Neural cell (in vitro differentiated cells): ENCODE data around the gene SCGB1C2. TPM values are rescaled to one million over a fixed set of nuclear protein-coding genes. Genes with fewer than 3 reads are reported as not detected.

Experiments used
- H2AFZ ChIP-seq: fragments of 200-600, 300-800 bp; sonication (generic), shearing (Covaris generic); 2 replicates; pipeline ENCODE4 v1.6.0; 2014; ENCODE audit warnings: low read depth, mild to moderate bottlenecking, antibody characterized with exemption, low read length, moderate library complexity
- H3F3A ChIP-seq: fragments of 200-600 bp; shearing (Covaris generic); 2 replicates; pipeline ENCODE4 v1.6.1; 2016; ENCODE audit warnings: mild to moderate bottlenecking, moderate library complexity, mixed read lengths, antibody characterized with exemption, low read length; ENCODE audit not compliant: insufficient read depth, poor library complexity, severe bottlenecking
- H3K27ac ChIP-seq: fragments of 200-600, 300-800 bp; sonication (generic), shearing (Covaris generic); 2 replicates; pipeline ENCODE4 v1.5.1; 2014; ENCODE audit warnings: mild to moderate bottlenecking, low read length, moderate library complexity
- H3K27me3 ChIP-seq: fragments of 300-800, 200-600 bp; sonication (generic), shearing (Covaris generic); 2 replicates; pipeline ENCODE4 v1.6.0; 2014; ENCODE audit warnings: mild to moderate bottlenecking, low read depth, low read length, moderate library complexity; ENCODE audit not compliant: insufficient read depth
- H3K36me3 ChIP-seq: fragments of 300-800, 200-600 bp; sonication (generic), shearing (Covaris generic); 2 replicates; pipeline ENCODE4 v1.5.1; 2014; ENCODE audit warnings: mild to moderate bottlenecking, antibody characterized with exemption, low read length, moderate library complexity; ENCODE audit not compliant: insufficient read depth
- H3K4me2 ChIP-seq: fragments of 300-800, 200-600 bp; sonication (generic), shearing (Covaris generic); 2 replicates; pipeline ENCODE4 v1.6.0; 2014; ENCODE audit warnings: mild to moderate bottlenecking, low read length
- H3K4me3 ChIP-seq: fragments of 300-800, 200-600 bp; sonication (generic), shearing (Covaris generic); 2 replicates; pipeline ENCODE4 v1.5.1; 2014; ENCODE audit warnings: mild to moderate bottlenecking, low read length, moderate library complexity
- H3K79me2 ChIP-seq: fragments of 200-600 bp; shearing (Covaris generic); replicated peaks from 2 replicates; pipeline ENCODE4 v1.6.0; 2014; ENCODE audit warnings: mild to moderate bottlenecking, low read length, moderate library complexity; ENCODE audit not compliant: insufficient read depth
- H3K9ac ChIP-seq: fragments of 300-800, 200-600 bp; sonication (generic), shearing (Covaris generic); 2 replicates; pipeline ENCODE4 v1.6.1; 2016; ENCODE audit warnings: mild to moderate bottlenecking, low read length, mixed read lengths
- H3K9me2 ChIP-seq: fragments of 200-600 bp; shearing (Covaris generic); 2 replicates; pipeline ENCODE4 v1.6.1; 2016; ENCODE audit warnings: mild to moderate bottlenecking, low read length, mixed read lengths; ENCODE audit not compliant: insufficient read depth
- H3K9me3 ChIP-seq: fragments of 200-600, 300-800 bp; sonication (generic), shearing (Covaris generic); 2 replicates; pipeline ENCODE4 v1.6.1; 2016; ENCODE audit warnings: mild to moderate bottlenecking, mixed run types, low read length, moderate library complexity, mixed read lengths
- H4K20me1 ChIP-seq: fragments of 200-600 bp; shearing (Covaris generic); 2 replicates; pipeline ENCODE4 v1.6.1; 2016; ENCODE audit warnings: mild to moderate bottlenecking, mixed run types; ENCODE audit not compliant: insufficient read depth
- EP300 ChIP-seq: fragments of 450-650 bp; conservative IDR thresholded peaks from 2 replicates; pipeline ENCODE4 v1.6.1; 2014; ENCODE audit warnings: antibody characterized with exemption, mild to moderate bottlenecking, moderate library complexity; ENCODE audit not compliant: poor library complexity, severe bottlenecking
- EZH2 ChIP-seq: fragments of 200-600, 300-800 bp; shearing (Covaris generic), sonication (generic); IDR thresholded peaks from 2 replicates; pipeline ENCODE4 v1.6.1; 2014; ENCODE audit warnings: antibody characterized with exemption, low read length, borderline replicate concordance, mild to moderate bottlenecking; ENCODE audit not compliant: insufficient read depth, poor library complexity, severe bottlenecking
- MXI1 ChIP-seq: fragments of 450-650 bp; conservative IDR thresholded peaks from 2 replicates; pipeline ENCODE4 v1.6.1; 2014; ENCODE audit warnings: antibody characterized with exemption, mild to moderate bottlenecking; ENCODE audit not compliant: poor library complexity, severe bottlenecking
- POLR2AphosphoS5 ChIP-seq: IDR thresholded peaks from 2 replicates; pipeline ENCODE4 v1.6.1; 2012
- RAD21 ChIP-seq: fragments of 450-650 bp; conservative IDR thresholded peaks from 2 replicates; pipeline ENCODE4 v1.6.1; 2014; ENCODE audit warnings: antibody characterized with exemption, mild to moderate bottlenecking, moderate library complexity
- REST ChIP-seq: IDR thresholded peaks from 2 replicates; pipeline ENCODE4 v1.6.1; 2012; ENCODE audit warnings: borderline replicate concordance
- SMC3 ChIP-seq: fragments of 450-650 bp; conservative IDR thresholded peaks from 2 replicates; pipeline ENCODE4 v1.6.1; 2014; ENCODE audit warnings: antibody characterized with exemption, mild to moderate bottlenecking, moderate library complexity; ENCODE audit not compliant: poor library complexity
- TAF1 ChIP-seq: IDR thresholded peaks from 2 replicates; pipeline ENCODE4 v1.6.1; 2012; ENCODE audit warnings: low read depth
- polyA plus RNA-seq: library from polyadenylated mRNA; depleted of rRNA; stranded (reverse); fragments of >200 nt; gene quantifications from 2 replicates; pipeline ENCODE4 v1.2.3, GENCODE V29; 2014
- TF ChIP-seq, protein P1 (sequence below): fragments of 450-650 bp; IDR thresholded peaks from 2 replicates; pipeline ENCODE4 v1.5.1; 2014; ENCODE audit warnings: antibody characterized with exemption, mild to moderate bottlenecking, moderate library complexity; ENCODE audit not compliant: poor library complexity, severe bottlenecking

The SCGB1C2 gene
- polyA plus RNA-seq, 1 donor from 2014 or later, result not detected

DNA sequence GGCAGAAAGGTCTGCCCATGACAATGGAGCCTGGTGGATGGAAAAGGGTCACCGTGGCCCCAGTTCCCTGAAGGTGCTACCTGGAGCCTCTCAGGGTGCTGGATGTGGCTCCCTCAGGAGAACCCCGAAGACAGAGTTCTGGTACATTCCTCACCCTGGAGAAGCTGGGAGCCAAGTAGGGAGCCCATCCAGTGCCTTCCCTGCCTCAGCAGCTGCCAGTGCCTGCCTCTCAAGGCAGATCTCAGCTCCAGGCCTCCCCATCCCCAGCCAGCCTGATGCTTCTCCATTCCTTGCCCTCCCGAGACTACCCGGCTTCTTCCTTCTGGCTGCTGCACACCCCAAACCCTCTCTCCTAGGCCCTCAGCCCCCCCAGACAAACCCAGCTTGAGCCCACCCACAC lies 20.5 kb downstream of the SCGB1C2 start:
- Histone ChIP-seq H3K79me2 (no peaks in the 10 kb centered on the region), H3F3A (no peaks in the 10 kb centered on the region), H4K20me1 (no peaks in the 10 kb centered on the region), H3K4me2 (no peak overlapping the region), H3K9me2 (no peaks in the 10 kb centered on the region), H3K36me3 (no peaks in the 10 kb centered on the region), H3K27ac (no peak overlapping the region), H3K4me3 (no peak overlapping the region), H3K9me3 (no peaks in the 10 kb centered on the region), H3K9ac (no peak overlapping the region), H2AFZ (no peak overlapping the region), H3K27me3 (no peaks in the 10 kb centered on the region)
- no peak for TF ChIP-seq REST
- TF ChIP-seq RAD21, result no peak
- no peak for TF ChIP-seq SMC3
- no peak for TF ChIP-seq EZH2
- no peak for TF ChIP-seq TAF1
- no peak for TF ChIP-seq POLR2AphosphoS5
- no peak for TF ChIP-seq EP300
- TF ChIP-seq MXI1, result no peak
- TF ChIP-seq, protein P1, sequence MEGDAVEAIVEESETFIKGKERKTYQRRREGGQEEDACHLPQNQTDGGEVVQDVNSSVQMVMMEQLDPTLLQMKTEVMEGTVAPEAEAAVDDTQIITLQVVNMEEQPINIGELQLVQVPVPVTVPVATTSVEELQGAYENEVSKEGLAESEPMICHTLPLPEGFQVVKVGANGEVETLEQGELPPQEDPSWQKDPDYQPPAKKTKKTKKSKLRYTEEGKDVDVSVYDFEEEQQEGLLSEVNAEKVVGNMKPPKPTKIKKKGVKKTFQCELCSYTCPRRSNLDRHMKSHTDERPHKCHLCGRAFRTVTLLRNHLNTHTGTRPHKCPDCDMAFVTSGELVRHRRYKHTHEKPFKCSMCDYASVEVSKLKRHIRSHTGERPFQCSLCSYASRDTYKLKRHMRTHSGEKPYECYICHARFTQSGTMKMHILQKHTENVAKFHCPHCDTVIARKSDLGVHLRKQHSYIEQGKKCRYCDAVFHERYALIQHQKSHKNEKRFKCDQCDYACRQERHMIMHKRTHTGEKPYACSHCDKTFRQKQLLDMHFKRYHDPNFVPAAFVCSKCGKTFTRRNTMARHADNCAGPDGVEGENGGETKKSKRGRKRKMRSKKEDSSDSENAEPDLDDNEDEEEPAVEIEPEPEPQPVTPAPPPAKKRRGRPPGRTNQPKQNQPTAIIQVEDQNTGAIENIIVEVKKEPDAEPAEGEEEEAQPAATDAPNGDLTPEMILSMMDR, result no peak

GRCh38 chr17:158379-158778 lies 21.0 kb downstream of the SCGB1C2 start:
- H3K79me2 ChIP-seq, result no peaks in the 10 kb centered on the region
- no peak overlapping the region for H3K4me3 ChIP-seq
- H2AFZ ChIP-seq, result no peak overlapping the region
- H3K36me3 ChIP-seq, result no peaks in the 10 kb centered on the region
- no peaks in the 10 kb centered on the region for H3K27me3 ChIP-seq
- no peaks in the 10 kb centered on the region for H3K9me3 ChIP-seq
- H3K4me2 ChIP-seq, result no peak overlapping the region
- no peaks in the 10 kb centered on the region for H3F3A ChIP-seq
- no peaks in the 10 kb centered on the region for H4K20me1 ChIP-seq
- H3K9me2 ChIP-seq, result no peaks in the 10 kb centered on the region
- TF ChIP-seq EZH2 (no peak), RAD21 (no peak), POLR2AphosphoS5 (no peak), TAF1 (no peak), SMC3 (no peak), EP300 (no peak), MXI1 (no peak), REST (no peak)
- TF ChIP-seq, protein P1, result no peak
- H3K9ac ChIP-seq, result no peak overlapping the region
- H3K27ac ChIP-seq, result no peak overlapping the region
